HepG2 (cell line): ENCODE data around the gene MT1M. TPM values are rescaled to one million over a fixed set of nuclear protein-coding genes. Genes with fewer than 3 reads are reported as not detected.

Experiments used
- ATAC-seq: fragments of 200-7000 bp; cut with Tn5 transposase; 3 replicates; pipeline ENCODE4 v1.9.1; 2020; ENCODE audit warnings: mild to moderate bottlenecking, moderate library complexity
- BruUV-seq: library from RNA; stranded (reverse); fragments of 400-500 nt; replicated peaks from 2 replicates; lab custom pipeline; 2021; lab: Mats Ljungman, UMichigan
- CTCF ChIA-PET: fragments of 300-600 bp; formaldehyde crosslinking; extraction: SDS; loops from one replicate; lab custom pipeline; 2021; ENCODE audit warnings: low total read pairs, inconsistent platforms, low intra/inter-chr PET ratio; lab: Yijun Ruan, JAX
- POLR2A ChIA-PET: fragments of 350-600 bp; sonication (Branson Sonifier 250); formaldehyde crosslinking; loops from one replicate; lab custom pipeline; 2020; ENCODE audit warnings: antibody characterized with exemption, inconsistent platforms; lab: Yijun Ruan, JAX
- DNase-seq: peaks from one replicate; pipeline ENCODE4 v3.0.0-alpha.2; 2015; ENCODE audit warnings: low spot score
- FAIRE-seq: peaks from 3 replicates; lab custom pipeline; 2011; peaks lifted over from hg19 to GRCh38; lab: Jason Lieb, UNC
- H2AFZ ChIP-seq: one replicate; pipeline ENCODE4 v1.6.1; 2011; ENCODE audit warnings: low read length, inconsistent platforms
- H3K27ac ChIP-seq: fragments of 300-600 bp; 3 replicates; pipeline ENCODE4 v1.8.0; 2011; ENCODE audit warnings: mixed run types, mild to moderate bottlenecking, mixed read lengths, low read length, inconsistent platforms; ENCODE audit not compliant: insufficient read depth; ENCODE audit errors: extremely low read length
- H3K27me3 ChIP-seq, 2 experiments: fragments of 200-600 bp in 1 of 2; 2 replicates in 1 of 2; 3 replicates in 1 of 2; pipeline versions ENCODE4 v1.6.0 to v1.8.0; 2011; ENCODE audit warnings: low read length in 2 of 2, mild to moderate bottlenecking in 2 of 2, moderate library complexity in 2 of 2, inconsistent platforms in 1 of 2; ENCODE audit not compliant: insufficient read depth in 2 of 2, control insufficient read depth in 1 of 2
- H3K36me3 ChIP-seq, 2 experiments: fragments of 200-600 bp in 1 of 2; replicated peaks in 1 of 2; 2 replicates in 1 of 2; 3 replicates in 1 of 2; pipeline versions ENCODE4 v1.5.1 to v1.8.0; 2011; ENCODE audit warnings: low read length in 2 of 2, inconsistent platforms in 1 of 2; ENCODE audit not compliant: insufficient read depth in 2 of 2, control insufficient read depth in 1 of 2
- H3K4me1 ChIP-seq: 2 replicates; pipeline ENCODE4 v1.5.1; 2012; ENCODE audit warnings: low read length, inconsistent platforms; ENCODE audit not compliant: insufficient read depth
- H3K4me2 ChIP-seq: 2 replicates; pipeline ENCODE4 v1.6.0; 2011; ENCODE audit warnings: low read depth, low read length, inconsistent platforms
- H3K4me3 ChIP-seq, 3 experiments: fragments of 200-600 bp in 1 of 3; sonication (generic), shearing (Covaris generic) in 1 of 3; replicated peaks in 1 of 3; 2 replicates each; pipeline ENCODE4 v1.5.1; 2011 to 2016; ENCODE audit warnings: low read length in 3 of 3, inconsistent platforms in 2 of 3, low read depth in 2 of 3, mild to moderate bottlenecking in 2 of 3, control low read depth in 1 of 3, mixed read lengths in 1 of 3; ENCODE audit not compliant: insufficient read depth in 1 of 3
- H3K79me2 ChIP-seq: one replicate; pipeline ENCODE4 v1.6.1; 2011; ENCODE audit warnings: low read length, inconsistent platforms; ENCODE audit not compliant: insufficient read depth
- H3K9ac ChIP-seq: 2 replicates; pipeline ENCODE4 v1.6.0; 2011; ENCODE audit warnings: mild to moderate bottlenecking, low read depth, low read length, inconsistent platforms; ENCODE audit not compliant: insufficient read depth
- H3K9me3 ChIP-seq: 2 replicates; pipeline ENCODE4 v1.5.1; 2012; ENCODE audit warnings: mild to moderate bottlenecking, low read length
- H4K20me1 ChIP-seq: 2 replicates; pipeline ENCODE4 v1.6.0; 2011; ENCODE audit warnings: inconsistent platforms, mild to moderate bottlenecking, low read length, moderate library complexity; ENCODE audit not compliant: insufficient read depth
- ARNTL ChIP-seq: sonication (generic); formaldehyde crosslinking; IDR thresholded peaks from 2 replicates; pipeline ENCODE4 v1.4.0; 2020; ENCODE audit warnings: mild to moderate bottlenecking, missing genetic modification reagents
- FOSL1 ChIP-seq: sonication (generic); formaldehyde crosslinking; IDR thresholded peaks from 2 replicates; pipeline ENCODE4 v1.9.0; 2021; ENCODE audit warnings: missing genetic modification reagents, borderline replicate concordance
- HBP1 ChIP-seq: IDR thresholded peaks from 2 replicates; pipeline ENCODE4 v1.6.1; 2016; ENCODE audit warnings: low read depth, control low read depth
- HOMEZ ChIP-seq: IDR thresholded peaks from 2 replicates; pipeline ENCODE4 v1.6.1; 2016; ENCODE audit warnings: low read depth
- IRF2 ChIP-seq: IDR thresholded peaks from 2 replicates; pipeline ENCODE4 v1.6.1; 2018; ENCODE audit warnings: missing genetic modification reagents, missing compliant biosample characterization
- KDM3A ChIP-seq: IDR thresholded peaks from 2 replicates; pipeline ENCODE4 v1.6.1; 2018; ENCODE audit warnings: low read depth, missing compliant biosample characterization
- SMAD3 ChIP-seq: sonication (generic); formaldehyde crosslinking; IDR thresholded peaks from 2 replicates; pipeline ENCODE4 v1.4.0; 2020; ENCODE audit warnings: missing genetic modification reagents
- SYNCRIP ChIP-seq: fragments of 200-400 bp; formaldehyde crosslinking; IDR thresholded peaks from 2 replicates; pipeline ENCODE4 v1.6.1; 2018; ENCODE audit warnings: mild to moderate bottlenecking, low read depth, low read length; ENCODE audit not compliant: insufficient read depth
- TCF7L2 ChIP-seq: IDR thresholded peaks from 2 replicates; pipeline ENCODE4 v1.6.1; 2011; ENCODE audit warnings: mild to moderate bottlenecking, low read depth, low read length, moderate library complexity
- TFDP1 ChIP-seq: IDR thresholded peaks from 2 replicates; pipeline ENCODE4 v1.6.1; 2016; ENCODE audit warnings: missing compliant biosample characterization, missing genetic modification reagents, borderline replicate concordance
- U2AF2 ChIP-seq: fragments of 200-400 bp; formaldehyde crosslinking; IDR thresholded peaks from 2 replicates; pipeline ENCODE4 v1.6.1; 2017; ENCODE audit warnings: low read depth, mild to moderate bottlenecking, low read length
- ZBTB20 ChIP-seq: sonication (generic); formaldehyde crosslinking; IDR thresholded peaks from 2 replicates; pipeline ENCODE4 v1.8.1; 2023; ENCODE audit warnings: missing genetic modification reagents, low read depth, mild to moderate bottlenecking, borderline replicate concordance
- ZBTB43 ChIP-seq: sonication (generic); formaldehyde crosslinking; conservative IDR thresholded peaks from 2 replicates; pipeline ENCODE4 v1.4.0; 2020; ENCODE audit warnings: missing genetic modification reagents
- ZNF232 ChIP-seq: sonication (generic); formaldehyde crosslinking; IDR thresholded peaks from 2 replicates; pipeline ENCODE4 v1.4.0; 2020; ENCODE audit warnings: missing genetic modification reagents, borderline replicate concordance
- ZNF468 ChIP-seq: sonication (generic); formaldehyde crosslinking; IDR thresholded peaks from 2 replicates; pipeline ENCODE4 v1.8.0; 2022; ENCODE audit warnings: mild to moderate bottlenecking, moderate library complexity, missing genetic modification reagents
- ZNF775 ChIP-seq: sonication (generic); formaldehyde crosslinking; IDR thresholded peaks from 2 replicates; pipeline ENCODE4 v1.4.0; 2020; ENCODE audit warnings: missing genetic modification reagents, mild to moderate bottlenecking, moderate library complexity, borderline replicate concordance
- WGBS: methylation state at CpG from one replicate; pipeline ENCODE4 v1.1.6; 2017; ENCODE audit warnings: low lambda C conversion rate; 5-methylcytosine and 5-hydroxymethylcytosine counted together
- in situ Hi-C: cut with HindIII; loops from 2 replicates; pipeline ENCODE4 v1.10.0; 2017; ENCODE audit warnings: low pct_unique_long_range_greater_than_20kb; ENCODE audit not compliant: extremely low pct_ligation_motif_present
- intact Hi-C: fragments of 100-400 bp; cut with micrococcal nuclease; formaldehyde crosslinking; loops from one replicate; pipeline ENCODE4 v1.10.0; 2022; ENCODE audit not compliant: unreplicated experiment
- polyA plus RNA-seq, 8 experiments: library from polyadenylated mRNA; depleted of rRNA in 3 of 8; stranded (reverse) in 7 of 8; unstranded in 1 of 8; fragments of >200 nt; fragmentation: Illumina TruSeq in 4 of 8; extraction: Trizol in 4 of 8; gene quantifications; 2 replicates each; pipeline versions ENCODE4 v1.2.1 to v1.2.3, GENCODE V29; 2011 to 2016; ENCODE audit warnings: low read depth in 4 of 8, missing spikeins in 1 of 8, mixed read lengths in 1 of 8; ENCODE audit not compliant: insufficient read depth in 1 of 8
- total RNA-seq, 5 experiments: library from RNA; depleted of rRNA; stranded (reverse); fragments of >200 nt; fragmentation: Illumina TruSeq; extraction: Trizol; gene quantifications; 2 replicates each; pipeline ENCODE4 v1.2.3, GENCODE V29; 2016; ENCODE audit warnings: low read depth in 1 of 5

The MT1M gene
- total and polyA plus RNA-seq, 2 of the 13 experiments (the other 11 are each of a cell fraction or from before 2014, with no cell fraction given), result 4.6 TPM; not detected in 1

GRCh38 chr16:56607109-56607618 lies 25.3 kb upstream of the MT1M start:
- intact Hi-C loops, result loop anchor here (1.0 to 10.0 kb wide), 3 partner anchors 48 to 258 kb away; partner anchors contain the start of genes MT1B, MT1F and SLC12A3
- DNase-seq, result no peak
- peaks cover 72% of the 10 kb centered on the region for H3K4me1 ChIP-seq
- in situ Hi-C loops, result no loop called here
- peak overlapping the region; percentile 91 for H3K4me2 ChIP-seq
- no peaks in the 10 kb centered on the region for H3K79me2 ChIP-seq
- no TSS peak for BruUV-seq
- 4% methylated on average over 14 of the region's 14 CpGs for WGBS
- FAIRE-seq, result no peak
- H3K9ac ChIP-seq, result peak overlapping the region; percentile 79
- ChIA-PET CTCF (no interaction called here), POLR2A (interaction anchor here (0.7 to 3.4 kb wide), 21 partner anchors 11 to 765 kb away, joined by 3 to 39 read pairs (median 4); partner anchors contain the start of genes CX3CL1, HERPUD1, MT1E and MT1G)
- H3K4me3 ChIP-seq, result peak overlapping the region; percentile 75 to 84 (median 78)
- no peaks in the 10 kb centered on the region for H3K9me3 ChIP-seq
- no peak overlapping the region for H2AFZ ChIP-seq
- H3K36me3 ChIP-seq, result no peaks in the 10 kb centered on the region
- peaks cover 0 to under 1% of the 10 kb centered on the region in 2 experiments; a peak in 1 of 5 replicates for H3K27me3 ChIP-seq
- peak; percentile 57 for ATAC-seq
- no peaks in the 10 kb centered on the region for H4K20me1 ChIP-seq
- peak overlapping the region; percentile 93 for H3K27ac ChIP-seq
- TF ChIP-seq FOSL1 (0 out of 2 replicates have a peak, but pooled peaks have one; percentile 3), ARNTL (no peak; the same call in 1 of the 2 replicates), SMAD3 (CRISPR knock-in tag) (no peak; the same call in 1 of the 2 replicates), TCF7L2 (no peak), HBP1 (CRISPR knock-in tag) (no peak), ZBTB20 (CRISPR knock-in tag) (0 out of 2 replicates have a peak, but pooled peaks have one; percentile 47), ZNF775 (peak; percentile 82; the same call in 1 of the 2 replicates), HOMEZ (CRISPR knock-in tag) (peak; percentile 65; the same call in 1 of the 2 replicates), ZNF232 (CRISPR knock-in tag) (0 out of 2 replicates have a peak, but pooled peaks have one; percentile 49), IRF2 (CRISPR knock-in tag) (peak; percentile 64; the same call in 1 of the 2 replicates), ZNF468 (CRISPR knock-in tag) (0 out of 2 replicates have a peak, but pooled peaks have one; percentile 74), KDM3A (CRISPR knock-in tag) (no peak), U2AF2 (no peak), TFDP1 (CRISPR knock-in tag) (peak; percentile 88; the same call in 1 of the 2 replicates), ZBTB43 (peak; percentile 86; the same call in 1 of the 2 replicates), SYNCRIP (no peak)
